GM12878 (cell line): ENCODE measurements around the gene UTF1. TPM values are rescaled to one million over a fixed set of nuclear protein-coding genes. Genes with fewer than 3 reads are reported as not detected.

Experiments used
- ATAC-seq: fragments of 200-7000 bp; cut with Tn5 transposase; 3 replicates; pipeline ENCODE4 v1.9.1; 2020; ENCODE audit warnings: mild to moderate bottlenecking, moderate library complexity
- BruUV-seq: library from RNA; stranded (reverse); fragments of 400-500 nt; replicated peaks from 2 replicates; lab custom pipeline; 2021; lab: Mats Ljungman, UMichigan
- CTCF ChIA-PET: fragments of 300-600 bp; sonication (Branson Sonifier 250); formaldehyde crosslinking; extraction: SDS; loops from one replicate; lab custom pipeline; 2021; ENCODE audit warnings: inconsistent platforms; lab: Yijun Ruan, JAX
- POLR2A ChIA-PET: fragments of 350-600 bp; formaldehyde crosslinking; extraction: SDS; loops from one replicate; lab custom pipeline; 2021; ENCODE audit warnings: inconsistent platforms; lab: Charles Lee
- RAD21 ChIA-PET: fragments of 300-600 bp; sonication (Branson Sonifier 250); formaldehyde crosslinking; loops from one replicate; lab custom pipeline; 2023; ENCODE audit warnings: antibody characterized with exemption; ENCODE audit not compliant: unreplicated experiment; lab: Charles Lee
- SMC1A ChIA-PET: fragments of 300-600 bp; sonication (Branson Sonifier 250); formaldehyde crosslinking; loops from one replicate; lab custom pipeline; 2023; ENCODE audit not compliant: unreplicated experiment, uncharacterized antibody; lab: Charles Lee
- DNase-seq: peaks from one replicate; pipeline ENCODE4 v3.0.0-alpha.2; 2011; ENCODE audit warnings: low read depth, low spot score
- FAIRE-seq: peaks from 3 replicates; lab custom pipeline; 2011; peaks lifted over from hg19 to GRCh38; lab: Jason Lieb, UNC
- H2AFZ ChIP-seq: 2 replicates; pipeline ENCODE4 v1.6.0; 2011; ENCODE audit warnings: low read depth, low read length, control low read depth; ENCODE audit not compliant: control insufficient read depth
- H3K27ac ChIP-seq: 2 replicates; pipeline ENCODE4 v1.5.1; 2011; ENCODE audit warnings: control low read depth; ENCODE audit not compliant: control insufficient read depth, insufficient read depth
- H3K27me3 ChIP-seq, 2 experiments: replicated peaks in 1 of 2; 2 replicates each; pipeline versions ENCODE4 v1.6.0 to v1.6.1; 2011; ENCODE audit warnings: low read length in 1 of 2; ENCODE audit not compliant: control insufficient read depth in 2 of 2, insufficient read depth in 2 of 2
- H3K36me3 ChIP-seq, 2 experiments: 2 replicates each; pipeline ENCODE4 v1.5.1; 2011; ENCODE audit warnings: low read length in 1 of 2; ENCODE audit not compliant: control insufficient read depth in 2 of 2, insufficient read depth in 2 of 2
- H3K4me1 ChIP-seq: 2 replicates; pipeline ENCODE4 v1.6.1; 2011; ENCODE audit warnings: mild to moderate bottlenecking, low read length, moderate library complexity, mixed read lengths; ENCODE audit not compliant: control insufficient read depth, insufficient read depth
- H3K4me2 ChIP-seq: 2 replicates; pipeline ENCODE4 v1.6.0; 2011; ENCODE audit warnings: control low read depth; ENCODE audit not compliant: control insufficient read depth, insufficient read depth
- H3K4me3 ChIP-seq: fragments of 200-600 bp; sonication (generic); 2 replicates; pipeline ENCODE4 v1.5.1; 2016
- H3K79me2 ChIP-seq: 2 replicates; pipeline ENCODE4 v1.6.0; 2011; ENCODE audit warnings: low read length; ENCODE audit not compliant: control insufficient read depth, insufficient read depth
- H3K9ac ChIP-seq: 2 replicates; pipeline ENCODE4 v1.8.0; 2011; ENCODE audit warnings: low read length, control low read depth, mixed read lengths; ENCODE audit not compliant: control insufficient read depth, insufficient read depth
- H3K9me3 ChIP-seq: replicated peaks from 3 replicates; pipeline ENCODE4 v1.5.1; 2011; ENCODE audit warnings: mild to moderate bottlenecking, low read length; ENCODE audit not compliant: control insufficient read depth, insufficient read depth
- H4K20me1 ChIP-seq: 2 replicates; pipeline ENCODE4 v1.6.0; 2011; ENCODE audit not compliant: control insufficient read depth, insufficient read depth
- BHLHE40 ChIP-seq, 2 experiments: fragments of 450-650 bp in 1 of 2; IDR thresholded peaks; 2 replicates each; pipeline ENCODE4 v1.6.1; 2011 to 2017; ENCODE audit warnings: low read depth in 2 of 2, borderline replicate concordance in 1 of 2, improper control_type of control experiment in 1 of 2, low read length in 1 of 2, mild to moderate bottlenecking in 1 of 2
- CHD4 ChIP-seq: fragments of 200-600 bp; sonication (generic); IDR thresholded peaks from 2 replicates; pipeline ENCODE4 v1.6.1; 2016; ENCODE audit warnings: mild to moderate bottlenecking
- CTCF ChIP-seq, 3 experiments: IDR thresholded peaks in 2 of 3; conservative IDR thresholded peaks in 1 of 3; 2 replicates each; pipeline ENCODE4 v1.5.1; 2011; ENCODE audit warnings: low read depth in 3 of 3, low read length in 3 of 3, mild to moderate bottlenecking in 3 of 3, control low read depth in 2 of 3, moderate library complexity in 2 of 3, inconsistent platforms in 1 of 3, mixed read lengths in 1 of 3; ENCODE audit not compliant: control insufficient read depth in 2 of 3, insufficient read depth in 1 of 3; ENCODE audit errors: extremely low read depth in 1 of 3
- ETV6 ChIP-seq, 2 experiments: fragments of 450-650 bp in 1 of 2; IDR thresholded peaks in 1 of 2; conservative IDR thresholded peaks in 1 of 2; 2 replicates each; pipeline ENCODE4 v1.6.1; 2014; ENCODE audit warnings: antibody characterized with exemption in 1 of 2, borderline replicate concordance in 1 of 2, low read depth in 1 of 2, mild to moderate bottlenecking in 1 of 2, moderate library complexity in 1 of 2
- HDAC6 ChIP-seq: fragments of 200-600 bp; sonication (generic); IDR thresholded peaks from one replicate; pipeline ENCODE4 v1.8.0; 2017; ENCODE audit warnings: antibody characterized with exemption; ENCODE audit not compliant: unreplicated experiment
- IRF5 ChIP-seq: fragments of 450-650 bp; IDR thresholded peaks from 2 replicates; pipeline ENCODE4 v1.6.1; 2017; ENCODE audit warnings: borderline replicate concordance
- MYB ChIP-seq: fragments of 150-350 bp; IDR thresholded peaks from 2 replicates; pipeline ENCODE4 v1.6.1; 2014; ENCODE audit warnings: mild to moderate bottlenecking, low read depth, low read length, borderline replicate concordance
- NFYB ChIP-seq: IDR thresholded peaks from 2 replicates; pipeline ENCODE4 v1.6.1; 2011; ENCODE audit warnings: low read depth, mild to moderate bottlenecking, low read length, improper control_type of control experiment, moderate library complexity; ENCODE audit not compliant: insufficient read depth
- RFX5 ChIP-seq: IDR thresholded peaks from 2 replicates; pipeline ENCODE4 v1.6.1; 2011; ENCODE audit warnings: low read depth, low read length, improper control_type of control experiment
- SMARCA5 ChIP-seq: fragments of 450-650 bp; IDR thresholded peaks from 2 replicates; pipeline ENCODE4 v1.6.1; 2017; ENCODE audit warnings: mild to moderate bottlenecking
- TBL1XR1 ChIP-seq: IDR thresholded peaks from 2 replicates; pipeline ENCODE4 v1.6.1; 2012; ENCODE audit warnings: low read depth, low read length, improper control_type of control experiment
- WGBS: methylation state at CpG from one replicate; pipeline ENCODE4 v1.1.6; 2016; ENCODE audit warnings: low lambda C conversion rate; ENCODE audit not compliant: insufficient replicate concordance, insufficient coverage; ENCODE audit errors: missing lambda C conversion rate; 5-methylcytosine and 5-hydroxymethylcytosine counted together
- in situ Hi-C: fragments of 300-500 bp; cut with MboI; formaldehyde crosslinking; loops from 9 replicates; pipeline ENCODE4 v1.14.3; 2018; ENCODE audit warnings: mixed read lengths
- intact Hi-C: fragments of 100-400 bp; cut with micrococcal nuclease; formaldehyde crosslinking; loops from one replicate; pipeline ENCODE4 v1.14.2; 2022; ENCODE audit not compliant: unreplicated experiment
- polyA plus RNA-seq, 11 experiments: library from polyadenylated mRNA; depleted of rRNA in 4 of 11; unstranded in 6 of 11; stranded (reverse) in 5 of 11; fragments of >200 nt; fragmentation: Nextera tagmentation in 4 of 11; fragmentation: Illumina TruSeq in 1 of 11; extraction: Ambion mirVana in 4 of 11; extraction: Trizol in 1 of 11; gene quantifications; 1 replicate in 1 of 11; 2 replicates in 10 of 11; pipeline versions ENCODE4 v1.2.1 to v1.2.3, GENCODE V29; 2011 to 2016; ENCODE audit warnings: inconsistent platforms in 2 of 11, missing spikeins in 2 of 11, low read depth in 1 of 11
- total RNA-seq, 4 experiments: library from RNA; depleted of rRNA in 3 of 4; stranded (reverse); fragments of >200 nt in 3 of 4; fragmentation: Illumina TruSeq in 1 of 4; extraction: Trizol in 1 of 4; gene quantifications; 2 replicates each; pipeline versions ENCODE4 v1.2.1 to v1.2.3, GENCODE V29; 2013 to 2021
- TF ChIP-seq, protein P1 (sequence below): fragments of 450-650 bp; IDR thresholded peaks from 2 replicates; pipeline ENCODE4 v1.6.1; 2014; ENCODE audit warnings: mild to moderate bottlenecking
- TF ChIP-seq, protein P2 (sequence below): IDR thresholded peaks from 2 replicates; pipeline ENCODE4 v1.6.1; 2011; ENCODE audit warnings: low read depth, low read length, improper control_type of control experiment, borderline replicate concordance
- TF ChIP-seq, protein P3 (sequence below): fragments of 450-650 bp; formaldehyde crosslinking; IDR thresholded peaks from 2 replicates; pipeline ENCODE4 v1.5.0; 2022; ENCODE audit warnings: mild to moderate bottlenecking, missing genetic modification characterization

UTF1 gene
- total and polyA plus RNA-seq, 10 of the 15 experiments (the other 5 are each of a cell fraction or from before 2014, with no cell fraction given) = not detected

- ChIA-PET POLR2A (no interaction called here), CTCF (no interaction called here), SMC1A (no interaction called here), RAD21 (no interaction called here)
- intact Hi-C loops = no loop called here
- Histone ChIP-seq H3K27ac (no peak overlapping the region), H3K4me1 (no peaks in the 10 kb centered on the region), H3K4me2 (no peak overlapping the region), H3K27me3 (no peaks in the 10 kb centered on the region), H3K36me3 (no peaks in the 10 kb centered on the region), H3K4me3 (no peak overlapping the region), H3K9me3 (no peaks in the 10 kb centered on the region), H4K20me1 (no peaks in the 10 kb centered on the region; the same call in 1 of the 2 replicates), H3K9ac (no peak overlapping the region), H3K79me2 (no peaks in the 10 kb centered on the region), H2AFZ (no peak overlapping the region)
- DNase-seq = no peak
- in situ Hi-C loops = no loop called here
- BruUV-seq = no TSS peak
- 58% methylated on average over 25 of the region's 36 CpGs for WGBS
- no peak for FAIRE-seq
- ATAC-seq = no peak
- no peak for TF ChIP-seq TBL1XR1
- TF ChIP-seq NFYB = no peak
- TF ChIP-seq IRF5 = no peak
- TF ChIP-seq HDAC6 = no peak
- TF ChIP-seq MYB = no peak
- TF ChIP-seq SMARCA5 = no peak
- no peak for TF ChIP-seq BHLHE40 (IDR thresholded peaks at IDR 0.05; ENCODE audit: borderline replicate concordance in 1 of 2, low read depth in 2 of 2, low read length in 1 of 2)
- TF ChIP-seq, protein P1, sequence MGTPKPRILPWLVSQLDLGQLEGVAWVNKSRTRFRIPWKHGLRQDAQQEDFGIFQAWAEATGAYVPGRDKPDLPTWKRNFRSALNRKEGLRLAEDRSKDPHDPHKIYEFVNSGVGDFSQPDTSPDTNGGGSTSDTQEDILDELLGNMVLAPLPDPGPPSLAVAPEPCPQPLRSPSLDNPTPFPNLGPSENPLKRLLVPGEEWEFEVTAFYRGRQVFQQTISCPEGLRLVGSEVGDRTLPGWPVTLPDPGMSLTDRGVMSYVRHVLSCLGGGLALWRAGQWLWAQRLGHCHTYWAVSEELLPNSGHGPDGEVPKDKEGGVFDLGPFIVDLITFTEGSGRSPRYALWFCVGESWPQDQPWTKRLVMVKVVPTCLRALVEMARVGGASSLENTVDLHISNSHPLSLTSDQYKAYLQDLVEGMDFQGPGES = no peak
- TF ChIP-seq, protein P2, sequence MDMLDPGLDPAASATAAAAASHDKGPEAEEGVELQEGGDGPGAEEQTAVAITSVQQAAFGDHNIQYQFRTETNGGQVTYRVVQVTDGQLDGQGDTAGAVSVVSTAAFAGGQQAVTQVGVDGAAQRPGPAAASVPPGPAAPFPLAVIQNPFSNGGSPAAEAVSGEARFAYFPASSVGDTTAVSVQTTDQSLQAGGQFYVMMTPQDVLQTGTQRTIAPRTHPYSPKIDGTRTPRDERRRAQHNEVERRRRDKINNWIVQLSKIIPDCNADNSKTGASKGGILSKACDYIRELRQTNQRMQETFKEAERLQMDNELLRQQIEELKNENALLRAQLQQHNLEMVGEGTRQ = no peak
- no peak for TF ChIP-seq RFX5
- TF ChIP-seq CTCF (IDR thresholded peaks at IDR 0.05 in 2 of 3, conservative IDR thresholded peaks at IDR 0.05 in 1 of 3; ENCODE audit: control insufficient read depth in 2 of 3, extremely low read depth in 1 of 3, insufficient read depth in 1 of 3, low read depth in 3 of 3, low read length in 3 of 3) = no peak
- TF ChIP-seq ETV6 (conservative IDR thresholded peaks at IDR 0.05 in 1 of 2, IDR thresholded peaks at IDR 0.05 in 1 of 2; ENCODE audit: borderline replicate concordance in 1 of 2, low read depth in 1 of 2) = no peak
- no peak for TF ChIP-seq CHD4
- TF ChIP-seq, protein P3, sequence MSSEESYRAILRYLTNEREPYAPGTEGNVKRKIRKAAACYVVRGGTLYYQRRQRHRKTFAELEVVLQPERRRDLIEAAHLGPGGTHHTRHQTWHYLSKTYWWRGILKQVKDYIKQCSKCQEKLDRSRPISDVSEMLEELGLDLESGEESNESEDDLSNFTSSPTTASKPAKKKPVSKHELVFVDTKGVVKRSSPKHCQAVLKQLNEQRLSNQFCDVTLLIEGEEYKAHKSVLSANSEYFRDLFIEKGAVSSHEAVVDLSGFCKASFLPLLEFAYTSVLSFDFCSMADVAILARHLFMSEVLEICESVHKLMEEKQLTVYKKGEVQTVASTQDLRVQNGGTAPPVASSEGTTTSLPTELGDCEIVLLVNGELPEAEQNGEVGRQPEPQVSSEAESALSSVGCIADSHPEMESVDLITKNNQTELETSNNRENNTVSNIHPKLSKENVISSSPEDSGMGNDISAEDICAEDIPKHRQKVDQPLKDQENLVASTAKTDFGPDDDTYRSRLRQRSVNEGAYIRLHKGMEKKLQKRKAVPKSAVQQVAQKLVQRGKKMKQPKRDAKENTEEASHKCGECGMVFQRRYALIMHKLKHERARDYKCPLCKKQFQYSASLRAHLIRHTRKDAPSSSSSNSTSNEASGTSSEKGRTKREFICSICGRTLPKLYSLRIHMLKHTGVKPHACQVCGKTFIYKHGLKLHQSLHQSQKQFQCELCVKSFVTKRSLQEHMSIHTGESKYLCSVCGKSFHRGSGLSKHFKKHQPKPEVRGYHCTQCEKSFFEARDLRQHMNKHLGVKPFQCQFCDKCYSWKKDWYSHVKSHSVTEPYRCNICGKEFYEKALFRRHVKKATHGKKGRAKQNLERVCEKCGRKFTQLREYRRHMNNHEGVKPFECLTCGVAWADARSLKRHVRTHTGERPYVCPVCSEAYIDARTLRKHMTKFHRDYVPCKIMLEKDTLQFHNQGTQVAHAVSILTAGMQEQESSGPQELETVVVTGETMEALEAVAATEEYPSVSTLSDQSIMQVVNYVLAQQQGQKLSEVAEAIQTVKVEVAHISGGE = no peak
These were observed 17.8 kb downstream of the UTF1 start for GRCh38 chr10:133247681-133248333.
